ENCODE data around the gene BCAS3. TPM values are rescaled to one million over a fixed set of nuclear protein-coding genes. Genes with fewer than 3 reads are reported as not detected.
"Not testable (repeated sequence)": the region's sequence is repeated elsewhere in the genome, so short reads cannot be mapped to it uniquely, and the experiment has no call there.

The BCAS3 gene
- total and polyA plus RNA-seq, 12 donors = 6.1 to 21.8 (median 17.2) TPM

DNA sequence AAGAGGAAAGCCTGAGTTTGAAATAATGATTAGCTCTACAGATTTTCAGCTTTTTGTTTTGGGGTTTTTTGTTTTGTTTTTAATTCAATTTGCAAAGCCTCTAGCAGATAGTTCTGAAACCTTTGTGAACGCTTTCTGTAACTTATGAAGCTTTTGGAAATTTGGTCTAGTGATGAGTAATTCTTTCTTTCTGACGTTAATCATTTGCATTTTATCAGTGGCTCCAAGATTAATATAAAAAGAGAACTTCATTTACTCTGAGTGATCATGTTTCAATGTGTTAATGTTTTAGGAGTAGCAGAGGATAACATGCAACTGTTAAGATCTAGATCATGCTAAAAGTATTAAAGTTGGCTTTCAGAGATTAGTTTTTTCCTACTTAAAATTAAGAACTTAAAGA is 561.7 kb downstream of the BCAS3 start:
- H3K4me1 ChIP-seq = peaks cover 0 to 25% (median 18%) of the 10 kb centered on the region in 9 donors
- no peaks in the 10 kb centered on the region for H3K27me3 ChIP-seq
- TF ChIP-seq CTCF (IDR thresholded peaks at IDR 0.05) = no peak
- H3K36me3 ChIP-seq = no peaks in the 10 kb centered on the region
- ATAC-seq = no peak
- no peak overlapping the region for H3K4me3 ChIP-seq
- DNase-seq = no peak
- intact Hi-C loops (cut with DNase I) = no loop called here
- WGBS, 2 donors = 73 to 82% methylated on average over 2 of the region's 2 CpGs
- peak overlapping the region in 2 of 10 donors; percentile 19 to 27 for H3K27ac ChIP-seq
- peaks cover 0 to 4% (median 0%) of the 10 kb centered on the region in 11 donors for H3K9me3 ChIP-seq

- 100% methylated on average over 1 of the region's 1 CpG for WGBS, 2 donors
- no peak for TF ChIP-seq CTCF (IDR thresholded peaks at IDR 0.05)
- peak overlapping the region in 2 of 10 donors; percentile 1 to 20 for H3K27ac ChIP-seq
Observed at GRCh38 chr17:61239953-61240352, 562.3 kb downstream of the BCAS3 start.

GRCh38 chr17:61240851-61241468 is 563.3 kb downstream of the BCAS3 start:
- WGBS, 2 donors = 89 to 94% methylated on average over 5 of the region's 5 CpGs
- no peaks in the 10 kb centered on the region for H3K27me3 ChIP-seq

More at GRCh38 chr17:61239953-61240352, 562.3 kb downstream of the BCAS3 start:
- peaks cover 0 to 23% (median 14%) of the 10 kb centered on the region in 9 donors for H3K4me1 ChIP-seq
- no peaks in the 10 kb centered on the region for H3K27me3 ChIP-seq
- H3K36me3 ChIP-seq = no peaks in the 10 kb centered on the region
- ATAC-seq (no peak), DNase-seq (no peak)
- H3K4me3 ChIP-seq = no peak overlapping the region
- peaks cover 0 to 4% (median 0%) of the 10 kb centered on the region in 11 donors for H3K9me3 ChIP-seq
- intact Hi-C loops (cut with DNase I) = no loop called here

DNA sequence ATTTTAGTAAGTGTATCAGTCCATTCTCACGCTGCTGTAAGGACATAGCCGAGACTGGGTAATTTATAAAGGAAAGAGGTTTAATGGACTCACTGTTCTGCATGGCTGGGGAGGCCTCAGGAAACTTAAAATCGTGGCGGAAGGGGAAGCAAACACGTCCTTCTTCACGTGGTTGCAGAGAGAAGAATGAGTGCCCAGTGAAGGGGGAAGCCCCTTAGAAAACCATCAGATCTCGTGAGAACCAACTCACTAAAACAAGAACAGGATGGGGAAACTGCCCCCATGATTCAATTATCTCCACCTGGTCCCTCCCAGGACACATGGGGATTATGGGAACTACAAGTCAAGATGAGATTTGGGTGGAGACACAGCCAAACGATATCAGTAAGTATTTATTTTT is 567.3 kb downstream of the BCAS3 start:
- H3K27me3 ChIP-seq, H3K4me3 ChIP-seq, H3K9me3 ChIP-seq, ATAC-seq, H3K36me3 ChIP-seq, DNase-seq, H3K27ac ChIP-seq: not testable (repeated sequence)
- H3K4me1 ChIP-seq = peaks cover 0 to 29% (median 16%) of the 10 kb centered on the region in 9 donors
- intact Hi-C loops (cut with DNase I) = loop anchor here in 1 of 10 donors (5.0 kb wide), 1 partner anchor 38 kb away; no protein-coding TSS in a partner anchor
- WGBS, 2 donors = 86 to 90% methylated on average over 8 of the region's 8 CpGs

More at GRCh38 chr17:61240851-61241468, 563.3 kb downstream of the BCAS3 start:
- DNase-seq = no peak
- Histone ChIP-seq H3K4me1 (peaks cover 0 to 17% (median 7%) of the 10 kb centered on the region in 9 donors), H3K27ac (peak overlapping the region in 2 of 10 donors; percentile 1 to 10), H3K4me3 (no peak overlapping the region), H3K36me3 (no peaks in the 10 kb centered on the region), H3K9me3 (peaks cover 0 to 4% (median 0%) of the 10 kb centered on the region in 11 donors)
- no peak for ATAC-seq
- no peak for TF ChIP-seq CTCF (IDR thresholded peaks at IDR 0.05)
- intact Hi-C loops (cut with DNase I) = no loop called here

DNA sequence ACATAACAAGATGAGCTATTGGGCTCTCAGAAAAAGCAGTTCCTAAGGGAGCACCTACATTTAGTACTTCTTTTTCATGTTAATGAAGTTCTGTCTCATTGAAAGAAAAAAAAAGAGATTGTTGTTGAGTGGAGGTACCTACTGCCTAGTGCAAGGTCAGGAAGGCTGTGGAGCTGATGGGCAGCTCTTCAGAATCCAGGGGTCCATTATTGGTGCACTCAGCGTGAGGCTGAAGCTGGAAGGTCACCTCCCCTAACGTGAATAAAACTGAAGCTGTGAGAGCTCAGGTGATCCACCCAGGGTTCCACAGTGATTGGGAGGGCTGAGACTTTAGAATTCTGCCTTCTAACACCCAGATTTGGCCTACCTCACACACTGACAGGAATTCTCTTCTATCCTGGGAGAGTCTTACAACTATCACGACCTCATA is 568.1 kb downstream of the BCAS3 start:
- WGBS, 2 donors = 94 to 97% methylated on average over 3 of the region's 3 CpGs
- Histone ChIP-seq H3K27ac (no peak overlapping the region), H3K36me3 (no peaks in the 10 kb centered on the region), H3K4me3 (no peak overlapping the region), H3K9me3 (no peaks in the 10 kb centered on the region), H3K27me3 (no peaks in the 10 kb centered on the region), H3K4me1 (peaks cover 0 to 37% (median 21%) of the 10 kb centered on the region in 9 donors)
- DNase-seq = no peak
- no peak for TF ChIP-seq CTCF (IDR thresholded peaks at IDR 0.05)
- no peak for ATAC-seq
- intact Hi-C loops (cut with DNase I) = loop anchor here in 1 of 10 donors (5.0 kb wide), 1 partner anchor 38 kb away; no protein-coding TSS in a partner anchor

Measured in heart right ventricle (tissue), 16 donors.